Measurements from ENCODE around the gene ABTB2.

DNA sequence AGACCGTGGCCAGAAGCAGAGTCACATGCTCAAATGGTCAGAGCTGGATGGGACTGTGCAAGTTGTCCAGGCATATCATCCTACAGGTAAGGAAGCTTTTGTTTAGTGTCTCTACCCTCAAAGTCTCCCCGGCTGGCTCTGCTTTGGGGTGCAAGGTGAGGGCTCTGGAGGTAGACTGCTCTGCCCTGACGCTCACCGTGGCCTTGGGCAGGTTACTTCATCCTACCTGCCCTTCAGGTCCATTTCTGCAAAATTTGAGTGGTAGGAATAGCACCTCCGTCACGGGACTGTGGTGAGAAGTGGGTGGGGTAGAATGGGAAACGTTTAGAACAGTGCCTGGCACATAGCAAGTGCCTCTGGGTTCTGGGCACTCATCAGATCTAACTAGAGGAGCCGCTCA is 210.2 kb downstream of the ABTB2 start:
- TF ChIP-seq CTCF (IDR thresholded peaks at IDR 0.05) = no peak
- no peak for TF ChIP-seq POLR2A (IDR thresholded peaks at IDR 0.05)
- TF ChIP-seq POLR2AphosphoS5 (IDR thresholded peaks at IDR 0.05) = no peak
- TF ChIP-seq EP300 (IDR thresholded peaks at IDR 0.05) = no peak
